ENCODE data around the gene SDK1. TPM values are rescaled to one million over a fixed set of nuclear protein-coding genes. Genes with fewer than 3 reads are reported as not detected.

SDK1 gene
- total and polyA plus RNA-seq, 2 experiments from 2014 or later = 2.1 to 10.0 TPM

- TF ChIP-seq, protein P1, sequence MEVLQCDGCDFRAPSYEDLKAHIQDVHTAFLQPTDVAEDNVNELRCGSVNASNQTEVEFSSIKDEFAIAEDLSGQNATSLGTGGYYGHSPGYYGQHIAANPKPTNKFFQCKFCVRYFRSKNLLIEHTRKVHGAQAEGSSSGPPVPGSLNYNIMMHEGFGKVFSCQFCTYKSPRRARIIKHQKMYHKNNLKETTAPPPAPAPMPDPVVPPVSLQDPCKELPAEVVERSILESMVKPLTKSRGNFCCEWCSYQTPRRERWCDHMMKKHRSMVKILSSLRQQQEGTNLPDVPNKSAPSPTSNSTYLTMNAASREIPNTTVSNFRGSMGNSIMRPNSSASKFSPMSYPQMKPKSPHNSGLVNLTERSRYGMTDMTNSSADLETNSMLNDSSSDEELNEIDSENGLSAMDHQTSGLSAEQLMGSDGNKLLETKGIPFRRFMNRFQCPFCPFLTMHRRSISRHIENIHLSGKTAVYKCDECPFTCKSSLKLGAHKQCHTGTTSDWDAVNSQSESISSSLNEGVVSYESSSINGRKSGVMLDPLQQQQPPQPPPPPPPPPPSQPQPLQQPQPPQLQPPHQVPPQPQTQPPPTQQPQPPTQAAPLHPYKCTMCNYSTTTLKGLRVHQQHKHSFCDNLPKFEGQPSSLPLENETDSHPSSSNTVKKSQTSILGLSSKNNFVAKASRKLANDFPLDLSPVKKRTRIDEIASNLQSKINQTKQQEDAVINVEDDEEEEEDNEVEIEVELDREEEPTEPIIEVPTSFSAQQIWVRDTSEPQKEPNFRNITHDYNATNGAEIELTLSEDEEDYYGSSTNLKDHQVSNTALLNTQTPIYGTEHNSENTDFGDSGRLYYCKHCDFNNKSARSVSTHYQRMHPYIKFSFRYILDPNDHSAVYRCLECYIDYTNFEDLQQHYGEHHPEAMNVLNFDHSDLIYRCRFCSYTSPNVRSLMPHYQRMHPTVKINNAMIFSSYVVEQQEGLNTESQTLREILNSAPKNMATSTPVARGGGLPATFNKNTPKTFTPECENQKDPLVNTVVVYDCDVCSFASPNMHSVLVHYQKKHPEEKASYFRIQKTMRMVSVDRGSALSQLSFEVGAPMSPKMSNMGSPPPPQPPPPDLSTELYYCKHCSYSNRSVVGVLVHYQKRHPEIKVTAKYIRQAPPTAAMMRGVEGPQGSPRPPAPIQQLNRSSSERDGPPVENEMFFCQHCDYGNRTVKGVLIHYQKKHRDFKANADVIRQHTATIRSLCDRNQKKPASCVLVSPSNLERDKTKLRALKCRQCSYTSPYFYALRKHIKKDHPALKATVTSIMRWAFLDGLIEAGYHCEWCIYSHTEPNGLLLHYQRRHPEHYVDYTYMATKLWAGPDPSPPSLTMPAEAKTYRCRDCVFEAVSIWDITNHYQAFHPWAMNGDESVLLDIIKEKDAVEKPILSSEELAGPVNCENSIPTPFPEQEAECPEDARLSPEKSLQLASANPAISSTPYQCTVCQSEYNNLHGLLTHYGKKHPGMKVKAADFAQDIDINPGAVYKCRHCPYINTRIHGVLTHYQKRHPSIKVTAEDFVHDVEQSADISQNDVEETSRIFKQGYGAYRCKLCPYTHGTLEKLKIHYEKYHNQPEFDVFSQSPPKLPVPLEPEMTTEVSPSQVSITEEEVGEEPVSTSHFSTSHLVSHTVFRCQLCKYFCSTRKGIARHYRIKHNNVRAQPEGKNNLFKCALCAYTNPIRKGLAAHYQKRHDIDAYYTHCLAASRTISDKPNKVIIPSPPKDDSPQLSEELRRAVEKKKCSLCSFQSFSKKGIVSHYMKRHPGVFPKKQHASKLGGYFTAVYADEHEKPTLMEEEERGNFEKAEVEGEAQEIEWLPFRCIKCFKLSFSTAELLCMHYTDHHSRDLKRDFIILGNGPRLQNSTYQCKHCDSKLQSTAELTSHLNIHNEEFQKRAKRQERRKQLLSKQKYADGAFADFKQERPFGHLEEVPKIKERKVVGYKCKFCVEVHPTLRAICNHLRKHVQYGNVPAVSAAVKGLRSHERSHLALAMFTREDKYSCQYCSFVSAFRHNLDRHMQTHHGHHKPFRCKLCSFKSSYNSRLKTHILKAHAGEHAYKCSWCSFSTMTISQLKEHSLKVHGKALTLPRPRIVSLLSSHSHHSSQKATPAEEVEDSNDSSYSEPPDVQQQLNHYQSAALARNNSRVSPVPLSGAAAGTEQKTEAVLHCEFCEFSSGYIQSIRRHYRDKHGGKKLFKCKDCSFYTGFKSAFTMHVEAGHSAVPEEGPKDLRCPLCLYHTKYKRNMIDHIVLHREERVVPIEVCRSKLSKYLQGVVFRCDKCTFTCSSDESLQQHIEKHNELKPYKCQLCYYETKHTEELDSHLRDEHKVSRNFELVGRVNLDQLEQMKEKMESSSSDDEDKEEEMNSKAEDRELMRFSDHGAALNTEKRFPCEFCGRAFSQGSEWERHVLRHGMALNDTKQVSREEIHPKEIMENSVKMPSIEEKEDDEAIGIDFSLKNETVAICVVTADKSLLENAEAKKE (CRISPR knock-in tag; IDR thresholded peaks at IDR 0.05) = no peak
Measured at GRCh38 chr7:3835109-3835508, 534.1 kb downstream of the SDK1 start (continued).

DNA sequence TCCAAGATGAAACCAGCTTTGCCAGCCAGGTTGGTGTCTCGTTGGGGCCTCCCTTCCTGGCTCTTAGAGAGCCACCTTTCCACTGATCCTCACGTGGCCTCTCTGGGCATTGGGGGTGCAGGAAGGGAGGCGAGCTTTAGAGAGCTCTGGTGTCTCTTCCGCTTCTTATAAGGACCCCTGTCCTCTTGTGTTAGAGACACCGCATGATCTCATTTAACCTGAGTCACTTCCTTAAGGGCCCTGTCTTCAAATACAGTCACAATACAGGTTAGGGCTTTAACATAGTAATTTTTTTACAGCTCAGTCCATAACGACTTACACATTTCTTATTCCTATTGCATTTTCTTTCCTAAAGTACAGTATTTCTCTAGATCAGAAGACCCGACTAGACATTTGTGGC lies 535.8 kb downstream of the SDK1 start:
- no peaks in the 10 kb centered on the region for H3K27me3 ChIP-seq (ENCODE audit: insufficient read depth)
- Mint-ChIP-seq H3K4me3 (no peak overlapping the region), H3K27ac (no peak overlapping the region), H3K9me3 (no peaks in the 10 kb centered on the region), H3K4me1 (no peaks in the 10 kb centered on the region), H3K27me3 (ENCODE audit: insufficient read depth, low read depth, poor library complexity) (peaks cover 6% of the 10 kb centered on the region), H3K36me3 (ENCODE audit: low read depth) (no peaks in the 10 kb centered on the region)
- H3K4me1 ChIP-seq (ENCODE audit: insufficient read depth) = no peaks in the 10 kb centered on the region
- no peak overlapping the region for H3K4me2 ChIP-seq
- H4K20me1 ChIP-seq (replicated peaks; ENCODE audit: insufficient read depth) = no peaks in the 10 kb centered on the region
- no peak overlapping the region for H3K4me3 ChIP-seq
- TF ChIP-seq CTCF (conservative IDR thresholded peaks at IDR 0.05; ENCODE audit: low read depth in 2 of 2) = no peak
- ATAC-seq (no peak), DNase-seq (ENCODE audit: low spot score) (no peak)
- H2AFZ ChIP-seq = no peak overlapping the region
- no peaks in the 10 kb centered on the region for H3K79me2 ChIP-seq (replicated peaks; ENCODE audit: insufficient read depth)
- H3K36me3 ChIP-seq (ENCODE audit: insufficient read depth) = no peaks in the 10 kb centered on the region
- H3K9me2 ChIP-seq (ENCODE audit: insufficient read depth) = no peaks in the 10 kb centered on the region
- no peaks in the 10 kb centered on the region for H3F3A ChIP-seq (replicated peaks; ENCODE audit: low read depth)
- no peak overlapping the region for H3K27ac ChIP-seq (ENCODE audit: low read depth)

Measured in GM23338 (cell line).